ENCODE results near the gene MTFR1L. TPM values are rescaled to one million over a fixed set of nuclear protein-coding genes. Genes with fewer than 3 reads are reported as not detected.

The MTFR1L gene
- total RNA-seq, 2 donors from 2014 or later = 45.6 to 59.6 TPM

DNA sequence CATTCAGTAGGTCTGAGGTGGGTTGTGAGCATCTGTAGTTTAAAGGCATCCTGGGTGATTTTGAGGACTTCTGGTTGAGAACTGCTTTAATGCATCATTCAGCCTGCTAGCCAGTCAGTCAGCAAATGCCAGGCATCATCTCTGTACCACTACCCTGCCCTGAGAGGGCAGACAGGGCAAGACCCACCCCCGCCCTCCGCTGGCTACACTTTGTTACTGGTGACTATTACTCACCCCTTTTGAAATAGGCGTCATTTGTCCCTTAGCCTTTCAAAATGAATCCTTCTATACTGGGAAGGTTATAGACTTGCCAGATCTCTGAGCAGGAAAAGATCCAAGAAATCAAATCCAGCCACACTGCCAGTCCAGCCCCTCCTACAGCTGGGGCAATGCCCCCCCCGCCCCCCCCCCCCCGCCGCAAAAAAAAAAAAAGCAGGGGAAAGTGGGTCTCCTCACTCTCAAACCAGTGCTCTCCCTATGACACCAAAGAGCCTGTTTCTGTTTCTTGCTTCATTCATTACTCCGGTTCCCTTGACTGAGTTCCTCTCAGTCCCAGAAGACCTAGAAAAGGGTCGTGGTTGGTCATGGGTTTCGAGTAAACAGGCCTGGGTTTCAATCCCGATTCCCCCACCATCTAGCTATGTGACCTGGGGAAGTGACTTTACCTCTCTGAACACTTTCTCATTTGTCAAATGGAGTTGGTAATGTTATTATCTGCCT, 15.3 kb upstream of the MTFR1L start:
- no peak for DNase-seq (ENCODE audit: low spot score)
- intact Hi-C loops (cut with DNase I) = no loop called here

DNA sequence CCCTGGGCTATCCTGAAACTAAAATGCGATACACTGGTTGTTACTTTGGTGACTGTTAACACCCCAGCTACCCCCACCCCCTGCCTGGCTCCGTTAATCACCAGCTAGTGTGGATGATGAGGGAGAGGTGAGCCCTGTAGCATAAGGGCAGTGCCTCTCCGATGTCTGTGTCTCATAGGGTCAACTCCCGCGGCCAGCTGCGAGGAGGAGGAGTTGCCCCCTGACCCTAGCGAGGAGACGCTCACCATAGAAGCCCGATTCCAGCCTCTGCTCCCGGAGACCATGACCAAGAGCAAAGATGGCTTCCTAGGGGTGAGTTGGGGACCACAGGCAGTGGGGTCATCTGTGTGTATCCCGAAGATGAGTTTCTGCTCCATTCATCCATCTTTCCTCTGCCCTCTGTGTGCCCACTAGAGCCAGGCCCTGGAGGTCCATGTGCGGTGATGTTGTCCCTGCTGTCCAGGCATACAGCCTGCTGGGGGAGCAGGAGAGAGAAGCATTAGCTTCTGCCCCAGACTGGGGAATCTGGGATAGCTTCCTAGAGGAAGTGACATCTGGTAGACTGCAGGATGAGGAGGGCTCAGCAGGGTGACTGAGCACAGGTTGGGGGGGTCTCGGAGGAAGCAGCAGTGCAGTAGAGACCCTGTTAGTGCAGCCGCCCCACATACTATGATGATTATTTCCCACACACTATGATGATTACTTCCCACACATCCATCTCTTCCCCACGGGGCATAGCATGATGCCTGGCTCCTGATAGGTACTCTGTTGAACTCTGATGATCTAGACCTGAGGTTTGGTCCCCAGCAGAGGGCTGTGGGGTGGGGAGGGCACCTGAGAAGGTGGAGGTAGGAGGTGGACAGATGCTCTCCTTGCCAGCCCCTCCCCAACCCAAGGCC, 14.5 kb upstream of the MTFR1L start:
- DNase-seq (ENCODE audit: low spot score) = no peak
- intact Hi-C loops (cut with DNase I) = no loop called here

DNA sequence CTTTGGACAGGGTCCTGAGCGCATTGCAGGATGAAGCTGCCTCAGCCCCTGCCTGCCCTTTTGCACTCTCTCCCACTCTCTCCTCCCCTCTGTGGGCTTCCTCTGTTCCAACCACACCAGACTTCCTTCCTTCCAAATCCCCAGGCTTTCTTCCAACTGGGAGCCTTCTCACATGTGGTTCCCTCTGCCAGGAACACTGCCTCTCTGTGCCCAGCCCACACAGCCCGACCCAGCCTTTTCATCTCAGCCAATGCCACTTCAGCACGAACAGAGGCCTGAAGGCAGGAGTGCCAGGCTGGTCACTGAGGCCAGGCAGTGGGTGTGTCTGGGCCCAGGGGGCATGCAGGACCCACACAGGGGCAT, 13.9 kb upstream of the MTFR1L start:
- DNase-seq (ENCODE audit: low spot score) = no peak
- intact Hi-C loops (cut with DNase I) = no loop called here

DNA sequence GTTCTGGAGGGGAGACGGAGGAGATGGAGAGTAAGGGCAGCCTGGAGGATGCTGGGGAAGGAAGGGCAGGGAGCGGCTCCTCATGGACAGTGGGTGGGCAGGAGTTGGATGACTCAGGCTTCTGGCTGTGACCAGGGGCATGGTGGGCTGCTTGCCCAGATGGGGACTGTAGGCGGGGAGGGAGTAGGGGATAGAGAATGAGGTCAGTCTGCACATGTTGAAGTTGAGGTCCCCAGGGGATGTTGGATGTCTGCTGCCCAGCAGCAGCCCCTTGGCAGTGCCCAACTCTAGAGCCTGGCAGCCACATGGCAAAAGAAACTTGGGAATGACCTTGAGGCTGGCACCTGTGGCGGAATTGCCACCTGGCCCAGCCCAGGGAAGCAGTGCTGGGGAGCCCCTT, 13.3 kb upstream of the MTFR1L start:
- intact Hi-C loops (cut with DNase I) = no loop called here
- DNase-seq (ENCODE audit: low spot score) = peak; percentile 92

DNA sequence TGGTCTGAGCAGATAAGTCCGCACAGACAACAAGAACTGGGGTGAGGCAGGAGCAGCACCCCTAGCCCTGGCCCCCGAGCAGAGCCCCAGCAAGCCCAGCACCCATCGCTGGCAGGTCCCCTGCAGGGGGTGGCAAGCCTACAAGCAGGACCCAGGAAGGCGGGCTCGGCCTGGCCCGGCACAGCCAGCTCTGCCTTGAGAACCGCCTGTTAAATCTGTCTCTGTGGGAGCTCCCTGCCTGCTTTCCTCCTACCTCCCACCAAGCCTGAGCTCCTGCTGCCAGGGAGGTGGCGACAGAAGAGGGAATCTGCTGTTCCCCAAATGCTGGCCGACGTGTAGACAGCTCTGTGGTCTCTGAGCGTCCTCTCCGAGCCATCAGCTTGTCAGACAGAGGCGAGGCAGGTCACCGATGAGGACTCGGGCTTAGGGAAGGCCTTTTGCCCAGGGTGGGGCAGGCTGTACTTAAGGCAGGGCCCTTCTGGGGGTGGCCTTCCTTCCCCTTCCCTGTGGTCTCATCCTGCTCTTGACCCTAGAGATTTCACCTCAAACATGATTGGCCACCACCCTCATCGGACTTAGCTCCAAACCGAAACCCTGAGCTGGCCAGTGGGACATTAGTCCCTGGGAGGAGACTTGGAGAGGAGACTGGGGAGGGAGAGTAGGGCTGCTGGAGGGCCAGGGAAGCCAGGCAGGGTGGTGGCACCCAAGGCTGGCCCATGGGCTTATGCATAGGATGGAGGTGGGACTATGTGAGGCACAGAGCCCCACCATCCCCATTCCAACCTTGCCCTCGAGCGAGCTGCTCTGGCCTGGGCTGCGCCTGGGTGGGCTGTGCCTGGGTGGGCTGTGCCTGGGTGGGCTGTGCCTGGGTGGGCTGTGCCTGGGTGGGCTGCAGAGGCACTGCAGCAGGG, 12.0 kb upstream of the MTFR1L start:
- intact Hi-C loops (cut with DNase I) = no loop called here
- peak; percentile 85 for DNase-seq (ENCODE audit: low spot score)

DNA sequence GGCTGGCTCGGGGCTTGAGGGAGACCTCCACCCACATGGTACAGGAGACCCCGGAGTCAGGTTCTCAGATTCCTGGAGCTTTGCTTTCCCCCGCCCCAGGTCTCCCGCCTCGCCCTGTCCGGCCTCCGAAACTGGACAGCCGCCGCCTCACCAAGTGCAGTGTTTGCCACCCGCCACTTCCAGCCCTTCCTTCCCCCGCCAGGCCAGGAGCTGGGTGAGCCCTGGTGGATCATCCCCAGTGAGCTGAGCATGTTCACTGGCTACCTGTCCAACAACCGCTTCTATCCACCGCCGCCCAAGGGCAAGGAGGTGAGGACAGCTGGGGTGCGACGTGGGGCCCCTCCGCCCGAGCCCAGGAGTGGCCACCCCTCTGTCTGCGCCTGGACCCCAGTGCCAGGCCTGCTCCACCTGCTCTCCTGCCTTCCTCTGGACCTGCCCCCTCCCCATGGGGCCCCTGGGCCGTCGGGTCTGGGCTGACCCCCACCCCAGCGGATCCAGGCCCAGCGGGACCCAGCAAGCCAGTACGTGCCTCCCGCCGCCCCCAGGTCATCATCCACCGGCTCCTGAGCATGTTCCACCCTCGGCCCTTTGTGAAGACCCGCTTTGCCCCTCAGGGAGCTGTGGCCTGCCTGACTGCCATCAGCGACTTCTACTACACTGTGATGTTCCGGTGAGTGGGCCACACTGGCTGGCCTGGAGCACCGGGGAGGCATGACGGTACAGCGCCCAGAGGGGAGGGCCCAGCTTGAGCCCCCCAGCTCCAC, 11.1 kb upstream of the MTFR1L start:
- peak; percentile 73 for DNase-seq (ENCODE audit: low spot score)
- intact Hi-C loops (cut with DNase I) = no loop called here

DNA sequence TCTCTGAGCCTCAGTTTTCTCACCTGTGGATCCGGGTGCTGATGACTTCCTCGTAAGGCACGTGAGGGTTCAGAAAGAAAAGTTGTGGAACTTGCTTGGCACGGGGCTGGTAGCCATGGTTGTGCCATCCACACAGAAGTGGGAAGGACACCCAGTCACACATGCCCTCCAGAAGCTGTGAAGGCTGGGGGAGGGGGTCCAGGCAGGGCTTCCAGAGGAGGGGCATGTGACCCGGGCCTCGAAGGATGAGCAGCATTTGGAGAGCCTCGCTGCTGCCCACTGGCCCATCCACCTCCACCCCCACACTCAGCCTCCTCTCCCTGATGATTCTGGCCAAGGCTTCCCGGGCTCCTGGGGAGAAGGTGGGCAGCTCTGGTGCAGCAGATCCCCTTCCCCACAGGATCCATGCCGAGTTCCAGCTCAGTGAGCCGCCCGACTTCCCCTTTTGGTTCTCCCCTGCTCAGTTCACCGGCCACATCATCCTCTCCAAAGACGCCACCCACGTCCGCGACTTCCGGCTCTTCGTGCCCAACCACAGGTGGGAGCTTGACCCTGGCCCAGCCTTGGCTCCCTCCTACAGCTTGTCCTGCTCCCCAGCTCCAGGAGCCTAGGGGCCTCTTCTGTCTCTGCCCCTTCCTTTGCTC, 10.3 kb upstream of the MTFR1L start:
- intact Hi-C loops (cut with DNase I) = no loop called here
- DNase-seq (ENCODE audit: low spot score) = peak; percentile 79

DNA sequence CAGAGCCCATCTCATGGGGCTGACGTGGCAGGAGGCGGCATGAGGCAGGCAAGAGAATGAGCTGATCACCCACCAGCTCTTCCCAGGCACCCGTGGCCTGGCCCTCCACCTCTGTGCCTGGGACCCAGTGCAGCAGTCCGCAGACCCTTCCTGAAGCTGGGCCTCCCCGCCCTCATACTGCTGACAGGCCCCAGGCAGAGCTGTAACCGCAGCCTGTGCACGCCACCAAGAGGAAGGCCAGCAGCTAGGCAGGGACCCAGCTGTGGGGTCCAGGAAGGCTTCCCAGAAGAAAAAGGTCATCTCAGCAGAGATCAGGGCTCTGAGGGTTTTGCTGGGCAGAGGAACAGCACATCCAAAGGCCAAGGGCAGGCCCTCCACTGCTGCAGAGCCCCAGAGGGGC, 9.8 kb upstream of the MTFR1L start:
- peak; percentile 74 for DNase-seq (ENCODE audit: low spot score)
- intact Hi-C loops (cut with DNase I) = no loop called here

DNA sequence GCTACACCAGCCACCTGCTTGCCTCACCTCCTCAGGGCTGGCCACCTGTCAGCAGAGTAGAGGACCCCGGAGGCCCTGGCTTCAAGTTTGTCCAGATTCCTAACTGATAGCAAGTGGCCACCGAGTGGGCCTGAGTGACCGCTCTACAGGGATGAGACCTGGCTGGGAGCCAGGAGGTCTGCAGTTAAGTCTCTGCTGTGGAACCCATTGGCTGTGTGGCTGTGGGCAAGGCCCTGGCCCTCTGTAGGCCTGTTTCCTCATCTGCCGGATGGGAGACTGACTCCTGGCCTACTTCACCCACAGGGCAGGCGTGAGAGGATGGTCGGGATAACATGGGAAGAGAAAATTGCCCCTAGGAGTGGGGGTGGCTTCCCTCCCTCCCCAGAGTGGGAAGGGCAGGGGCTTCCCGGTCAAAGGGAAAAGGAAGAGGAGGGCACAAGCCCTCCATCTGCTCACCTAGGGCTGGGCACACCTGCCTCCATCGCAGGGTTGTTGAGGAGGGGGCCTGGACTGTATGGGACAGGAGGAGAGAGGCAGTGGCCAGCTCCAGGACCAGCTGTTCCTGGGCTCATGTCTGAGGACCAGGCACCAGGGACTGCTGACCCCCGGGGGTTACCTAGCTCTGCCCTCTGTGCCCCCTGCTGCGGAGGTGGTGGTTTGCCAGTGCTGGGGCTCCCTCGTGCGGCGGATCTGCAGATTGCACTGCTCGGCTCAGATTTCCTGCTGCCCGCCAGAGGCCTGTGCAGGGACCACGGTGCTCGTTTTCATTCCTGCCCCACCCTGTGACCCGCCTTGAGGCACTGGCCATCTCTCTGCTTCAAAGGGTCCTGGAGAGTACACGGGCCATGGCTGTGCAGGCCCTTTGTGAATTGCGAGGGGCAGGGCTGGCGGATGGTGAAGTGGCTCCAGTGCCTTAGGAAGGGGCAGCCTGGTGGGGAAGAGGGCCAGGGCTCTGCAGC, 9.1 kb upstream of the MTFR1L start:
- peak; percentile 90 for DNase-seq (ENCODE audit: low spot score)
- intact Hi-C loops (cut with DNase I) = no loop called here

DNA sequence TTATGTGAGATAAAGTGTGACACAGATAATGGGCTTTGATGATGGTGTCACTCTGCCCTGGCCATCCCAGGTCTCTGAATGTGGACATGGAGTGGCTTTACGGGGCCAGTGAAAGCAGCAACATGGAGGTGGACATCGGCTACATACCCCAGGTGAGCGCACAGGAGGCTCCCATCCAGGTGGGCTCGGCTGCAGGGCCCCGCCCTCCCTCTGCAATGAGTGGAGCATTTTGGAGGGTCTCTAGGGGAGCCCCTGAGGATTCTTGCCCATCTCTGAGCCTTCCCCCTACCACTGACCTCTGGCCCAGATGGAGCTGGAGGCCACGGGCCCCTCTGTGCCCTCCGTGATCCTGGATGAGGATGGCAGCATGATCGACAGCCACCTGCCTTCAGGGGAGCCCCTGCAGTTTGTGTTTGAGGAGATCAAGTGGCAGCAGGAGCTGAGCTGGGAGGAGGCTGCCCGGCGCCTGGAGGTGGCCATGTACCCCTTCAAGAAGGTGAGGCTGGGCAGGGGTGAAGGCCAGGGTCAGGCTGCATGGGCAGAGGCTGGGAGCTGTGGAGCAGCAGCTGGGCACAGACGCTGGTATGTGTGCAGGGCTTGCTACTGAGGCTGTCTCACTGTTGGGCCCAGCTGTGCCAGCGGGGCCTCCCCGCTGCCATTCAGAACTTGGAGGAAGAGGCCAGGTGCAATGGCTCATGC, 8.2 kb upstream of the MTFR1L start:
- no peak for DNase-seq (ENCODE audit: low spot score)
- intact Hi-C loops (cut with DNase I) = no loop called here

DNA sequence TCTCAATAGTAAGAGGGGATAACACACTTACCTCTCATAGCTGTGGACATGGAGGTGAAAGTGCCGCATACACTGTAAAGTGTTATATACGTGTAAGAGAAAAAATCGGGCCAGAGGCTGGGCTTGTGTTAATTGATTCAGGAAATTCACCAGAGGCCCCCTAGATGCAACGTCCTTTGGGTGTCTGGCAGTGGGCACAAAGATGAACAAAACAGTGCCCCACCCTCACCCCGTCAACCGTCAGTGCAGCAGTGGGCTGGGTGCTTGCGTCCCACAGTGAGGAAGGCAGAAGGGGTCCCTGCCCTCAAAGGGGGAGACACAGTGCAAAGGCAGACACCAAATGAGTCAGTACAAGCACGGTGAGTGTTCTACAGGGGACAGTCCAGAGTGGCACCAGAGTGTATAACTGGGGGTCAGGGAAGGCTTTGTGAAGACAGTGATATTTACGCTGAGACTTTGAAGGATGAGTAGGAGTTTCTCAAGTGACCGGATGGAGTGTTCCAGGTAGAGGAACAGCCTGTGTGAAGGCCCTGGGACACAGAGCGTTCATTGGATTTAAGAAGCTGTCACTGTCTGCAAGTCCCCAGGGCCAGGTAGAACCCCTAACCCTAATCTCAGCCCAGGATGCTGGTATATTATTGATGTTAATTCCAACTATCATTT, 6.6 kb upstream of the MTFR1L start:
- no peak for DNase-seq (ENCODE audit: low spot score)
- intact Hi-C loops (cut with DNase I) = no loop called here

DNA sequence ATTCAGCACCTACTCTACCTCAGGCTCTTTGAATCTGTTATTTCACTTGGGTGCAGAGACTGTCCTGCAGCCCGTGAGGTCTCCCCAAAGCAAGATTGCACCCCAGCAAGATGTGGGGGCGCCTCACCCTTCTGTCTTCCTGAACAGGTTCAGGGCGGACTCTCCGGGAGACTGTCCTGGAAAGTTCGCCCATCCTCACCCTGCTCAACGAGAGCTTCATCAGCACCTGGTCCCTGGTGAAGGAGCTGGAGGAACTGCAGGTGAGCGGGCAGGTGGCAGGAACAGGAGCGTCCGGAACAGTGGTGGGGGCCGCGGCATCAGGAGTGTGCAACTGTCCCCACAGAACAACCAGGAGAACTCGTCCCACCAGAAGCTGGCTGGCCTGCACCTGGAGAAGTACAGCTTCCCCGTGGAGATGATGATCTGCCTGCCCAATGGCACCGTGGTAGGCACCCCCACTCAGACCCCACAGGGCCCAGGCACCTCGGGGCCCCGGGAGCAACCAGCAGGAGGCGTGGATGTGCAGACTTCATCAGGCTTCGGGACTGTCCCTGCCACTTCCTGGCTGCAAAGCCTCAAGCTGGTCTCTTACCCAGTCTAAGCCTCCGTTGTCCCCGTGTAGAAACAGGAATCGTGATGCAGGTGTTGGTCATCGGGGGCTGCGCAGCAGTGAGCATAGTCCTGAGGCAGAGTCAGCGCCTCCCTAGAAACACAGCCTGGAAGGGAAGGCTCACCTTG, 5.9 kb upstream of the MTFR1L start:
- intact Hi-C loops (cut with DNase I) = no loop called here
- DNase-seq (ENCODE audit: low spot score) = no peak

DNA sequence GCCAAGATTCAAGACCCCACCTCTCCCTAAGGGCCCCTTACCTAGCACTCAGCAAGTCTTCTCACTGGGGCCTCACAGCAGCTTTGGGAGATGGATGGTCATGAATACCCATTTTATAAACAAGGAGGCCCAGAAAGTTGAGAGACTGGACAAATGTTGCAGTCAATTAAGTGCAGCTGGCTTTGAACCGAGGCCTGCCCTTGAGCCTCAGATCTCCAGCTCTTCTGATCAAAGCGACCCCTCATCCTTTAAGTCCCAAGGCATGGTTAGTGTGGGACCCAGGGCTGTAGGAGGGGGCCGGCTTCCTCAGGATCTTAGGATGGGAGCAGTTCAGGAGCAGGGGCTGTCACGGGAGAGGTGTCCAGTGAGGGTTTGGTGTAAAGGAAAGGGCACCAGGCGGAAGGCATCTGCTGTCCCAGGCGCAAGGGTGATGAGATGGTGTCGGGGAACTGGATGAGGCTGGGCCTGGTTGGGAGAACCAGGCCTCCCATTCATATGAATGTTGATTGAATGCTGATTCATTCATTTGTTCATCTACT, 5.1 kb upstream of the MTFR1L start:
- DNase-seq (ENCODE audit: low spot score) = no peak
- intact Hi-C loops (cut with DNase I) = no loop called here

DNA sequence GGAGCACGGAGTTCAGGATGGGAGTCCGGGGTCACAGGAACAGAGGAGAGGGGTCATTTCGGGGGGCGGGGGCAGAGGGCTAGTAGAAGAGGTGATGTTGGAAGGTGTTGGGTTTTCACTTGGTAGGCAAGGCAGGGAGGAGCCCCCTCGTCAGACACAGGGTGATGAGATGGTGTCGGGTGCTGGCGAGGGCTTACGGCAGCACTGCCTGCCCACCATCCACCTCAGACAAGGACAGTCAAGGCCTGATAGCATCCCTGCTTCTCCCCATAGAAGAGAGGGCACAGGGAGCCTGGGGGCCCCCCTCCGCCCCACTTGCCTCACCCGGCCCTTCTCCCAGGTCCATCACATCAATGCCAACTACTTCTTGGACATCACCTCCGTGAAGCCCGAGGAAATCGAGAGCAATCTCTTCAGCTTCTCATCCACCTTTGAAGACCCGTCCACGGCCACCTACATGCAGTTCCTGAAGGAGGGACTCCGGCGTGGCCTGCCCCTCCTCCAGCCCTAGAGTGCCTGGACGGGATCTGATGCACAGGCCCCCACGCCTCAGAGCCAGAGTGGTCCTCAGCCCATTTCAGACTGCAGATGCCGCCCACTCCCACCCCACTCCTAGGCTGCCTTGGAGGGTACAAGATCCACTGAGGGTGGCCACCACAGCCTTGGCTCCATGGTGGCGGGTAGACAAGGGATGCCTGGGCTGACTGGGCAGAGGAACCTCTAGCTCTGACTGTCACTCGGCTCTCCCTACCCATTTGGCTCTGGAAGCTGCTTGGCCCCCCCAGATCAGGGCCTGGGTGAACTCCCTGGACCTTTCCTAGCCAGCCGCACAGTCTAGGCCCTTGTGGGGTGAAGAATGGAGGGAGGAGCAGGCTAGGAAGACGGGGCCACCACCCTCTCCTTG, 4.3 kb upstream of the MTFR1L start:
- intact Hi-C loops (cut with DNase I) = loop anchor here in 1 of 2 donors (1.0 kb wide), 1 partner anchor 18 kb away; no protein-coding TSS in a partner anchor
- no peak for DNase-seq (ENCODE audit: low spot score)

All from posterior vena cava (tissue), 2 donors.